Measurements from ENCODE around the gene MACC1.

Gene MACC1

DNA sequence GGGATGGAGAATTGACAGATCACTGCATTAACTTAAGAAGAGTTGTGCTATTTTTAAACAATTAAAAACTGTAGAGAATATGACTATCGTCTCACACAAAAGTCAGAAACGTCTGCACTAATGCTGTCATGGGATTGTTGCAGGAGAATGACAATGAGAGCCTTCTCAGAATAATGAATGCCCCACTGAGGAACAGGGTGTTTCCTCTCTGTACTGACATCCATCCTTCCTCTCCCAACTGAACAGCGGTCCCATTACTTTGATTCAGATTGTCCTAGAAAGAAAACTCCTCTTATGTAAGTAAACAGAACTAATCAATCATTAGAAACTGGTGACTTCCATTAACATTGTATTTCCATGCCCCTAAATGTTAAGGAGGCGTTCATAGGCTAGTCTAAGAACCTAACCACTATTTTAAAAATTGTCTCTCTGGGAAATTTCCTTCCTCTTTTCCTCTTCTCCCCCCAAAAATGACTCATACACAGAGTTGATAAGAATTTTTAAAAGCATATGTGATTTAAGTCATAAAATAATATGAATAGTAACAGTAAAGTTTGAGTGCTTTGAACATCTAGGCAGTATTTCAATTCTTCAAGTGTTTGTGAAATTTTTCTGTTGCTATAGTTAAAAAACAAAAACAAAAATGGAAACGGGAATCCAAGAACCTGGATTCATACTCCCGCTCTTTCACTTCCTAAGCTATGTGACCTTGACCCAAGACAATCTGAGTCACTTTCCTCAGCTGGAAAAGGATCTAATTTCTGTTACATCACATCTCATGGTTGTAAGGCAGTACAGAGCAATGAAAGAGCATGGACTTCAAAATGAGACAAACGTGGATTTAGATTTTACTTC, 12.7 kb upstream of the MACC1 start:
- DNase-seq (ENCODE audit: low read depth in 2 of 2), result no peak

DNA sequence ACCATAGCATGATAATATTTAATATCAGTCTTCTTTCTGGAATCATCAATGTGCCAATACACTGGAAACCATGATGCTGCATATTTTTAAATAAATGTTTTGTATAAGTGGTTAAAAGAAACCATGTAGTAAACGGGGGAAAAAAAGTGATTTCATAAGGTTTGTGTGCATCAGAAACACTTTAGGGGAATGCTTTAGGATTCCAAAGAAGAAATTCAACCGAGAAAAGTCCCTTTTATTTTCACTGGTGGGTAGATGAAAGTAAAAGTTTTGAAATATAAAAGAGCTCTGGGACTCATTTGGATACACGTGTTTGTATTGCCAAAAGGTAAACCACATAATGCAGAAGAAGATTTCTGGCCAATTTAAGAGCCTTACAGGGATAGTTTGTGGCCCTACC, 11.9 kb upstream of the MACC1 start:
- DNase-seq (ENCODE audit: low read depth in 2 of 2), result no peak

DNA sequence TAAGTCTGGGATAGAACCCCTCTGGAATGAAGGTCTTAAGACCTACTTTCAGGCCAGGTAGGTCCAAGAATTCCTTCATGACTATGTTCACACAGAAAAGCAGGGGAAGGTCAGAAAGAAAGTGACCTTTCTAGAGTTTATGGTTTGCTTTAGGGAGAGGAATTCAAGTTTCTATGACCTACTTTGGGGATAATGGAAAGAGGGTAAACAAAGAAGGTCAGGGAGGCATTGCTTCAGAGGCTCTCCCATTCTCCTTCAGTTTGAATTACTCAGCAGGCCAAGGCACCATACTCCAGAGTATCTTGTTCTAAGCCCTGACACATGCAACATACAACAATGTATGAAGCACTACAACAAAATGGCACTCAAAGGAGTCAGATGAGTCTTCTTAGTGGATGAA, 11.5 kb upstream of the MACC1 start:
- no peak for DNase-seq (ENCODE audit: low read depth in 2 of 2)

DNA sequence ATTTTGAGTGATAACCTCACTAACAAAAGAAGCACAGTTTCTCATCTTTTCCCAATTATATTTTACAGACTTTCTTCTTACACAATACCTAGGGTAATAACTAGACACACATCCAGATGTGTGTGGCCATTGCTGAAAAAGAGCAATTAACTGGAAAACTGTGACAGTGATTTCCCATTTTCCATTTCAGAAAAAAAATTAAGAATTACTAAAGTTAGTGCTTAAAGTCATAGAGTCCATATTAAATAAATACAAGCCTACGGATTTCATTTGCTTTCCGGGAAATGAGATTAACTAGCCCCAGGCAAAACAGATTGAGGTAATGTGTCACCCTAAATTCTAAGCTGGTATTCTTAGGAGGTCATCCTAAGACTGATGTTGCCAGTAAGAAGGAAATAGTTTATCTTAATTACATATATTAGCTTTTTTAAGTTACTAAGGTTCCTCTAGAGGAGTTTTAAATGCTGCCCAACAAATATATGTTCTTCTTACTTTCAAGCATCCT, 10.2 kb upstream of the MACC1 start:
- DNase-seq (ENCODE audit: low read depth in 2 of 2), result no peak

DNA sequence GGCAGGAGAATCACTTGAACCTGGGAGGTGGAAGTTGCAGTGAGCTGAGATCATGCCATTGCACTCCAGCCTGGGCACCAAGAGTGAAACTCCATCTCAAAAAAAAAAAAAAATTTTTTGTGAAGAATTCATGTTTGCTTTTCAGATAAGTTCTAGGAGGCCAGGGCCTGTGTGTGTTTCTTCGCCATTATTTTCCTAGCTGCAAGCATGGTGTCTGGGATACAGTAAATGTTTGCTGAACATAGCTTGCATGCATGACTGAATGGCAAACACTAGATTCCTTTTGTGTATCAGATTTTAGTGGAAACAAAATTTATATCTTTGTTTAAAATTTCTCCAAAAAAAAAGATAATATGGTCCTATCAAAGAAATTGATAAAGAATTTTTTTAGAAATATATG, 9.7 kb upstream of the MACC1 start:
- no peak for DNase-seq (ENCODE audit: low read depth in 2 of 2)

DNA sequence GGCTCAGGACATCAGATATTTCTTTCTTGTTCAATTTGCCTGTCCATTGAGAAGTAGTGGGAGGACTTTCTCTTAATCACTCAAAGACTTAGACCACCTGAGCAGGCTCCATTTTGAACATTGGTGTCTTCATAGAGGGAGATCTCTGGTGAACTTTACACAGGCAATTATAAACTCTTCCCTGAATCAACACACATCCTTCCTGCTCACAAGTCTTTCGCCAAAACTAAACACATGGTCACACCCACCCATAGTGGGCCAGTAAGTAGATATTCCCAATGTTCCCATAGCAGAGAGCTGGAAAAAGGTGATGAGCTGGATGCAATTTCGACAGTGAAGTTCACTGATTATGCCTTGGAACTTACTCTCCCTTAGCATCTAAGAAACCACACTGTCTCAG, 8.2 kb upstream of the MACC1 start:
- no peak for DNase-seq (ENCODE audit: low read depth in 2 of 2)

DNA sequence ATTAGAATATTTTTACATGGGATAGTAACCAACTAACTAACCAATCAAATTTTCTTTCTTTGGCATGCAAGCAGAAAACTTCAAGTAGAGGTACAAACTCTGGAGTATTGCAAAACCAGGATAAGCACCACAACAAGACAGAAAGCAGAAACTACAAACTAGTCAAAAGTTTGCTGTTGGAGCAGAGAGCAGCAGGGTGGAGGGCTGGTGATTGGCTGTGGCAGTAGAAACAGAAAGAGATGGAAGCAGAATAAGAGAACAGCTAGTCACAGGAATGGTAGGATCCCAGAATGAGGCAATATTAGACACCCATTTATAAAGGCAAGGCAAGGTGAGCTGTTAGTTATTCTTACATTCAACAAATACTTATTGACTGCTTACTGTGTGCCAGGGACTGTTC, 6.8 kb upstream of the MACC1 start:
- DNase-seq (ENCODE audit: low read depth in 2 of 2), result no peak

DNA sequence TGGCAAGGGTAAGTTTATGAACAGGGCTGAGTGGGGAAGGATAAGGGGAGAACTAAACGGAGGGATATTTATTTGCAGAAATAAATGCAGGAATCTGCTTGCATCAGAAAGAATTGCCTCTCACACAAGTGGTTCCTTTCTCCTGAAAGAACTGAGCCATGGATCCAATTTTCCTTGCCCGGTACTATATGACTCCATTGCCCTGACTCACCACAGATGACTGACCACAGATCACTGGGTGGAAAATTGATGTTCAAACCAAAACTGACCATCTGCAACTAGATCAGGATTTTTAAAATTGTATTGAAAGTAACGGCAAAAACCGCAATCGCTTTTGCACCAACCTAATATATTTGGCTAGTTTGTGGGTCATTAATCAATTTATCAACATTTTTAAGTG, 6.2 kb upstream of the MACC1 start:
- no peak for DNase-seq (ENCODE audit: low read depth in 2 of 2)

DNA sequence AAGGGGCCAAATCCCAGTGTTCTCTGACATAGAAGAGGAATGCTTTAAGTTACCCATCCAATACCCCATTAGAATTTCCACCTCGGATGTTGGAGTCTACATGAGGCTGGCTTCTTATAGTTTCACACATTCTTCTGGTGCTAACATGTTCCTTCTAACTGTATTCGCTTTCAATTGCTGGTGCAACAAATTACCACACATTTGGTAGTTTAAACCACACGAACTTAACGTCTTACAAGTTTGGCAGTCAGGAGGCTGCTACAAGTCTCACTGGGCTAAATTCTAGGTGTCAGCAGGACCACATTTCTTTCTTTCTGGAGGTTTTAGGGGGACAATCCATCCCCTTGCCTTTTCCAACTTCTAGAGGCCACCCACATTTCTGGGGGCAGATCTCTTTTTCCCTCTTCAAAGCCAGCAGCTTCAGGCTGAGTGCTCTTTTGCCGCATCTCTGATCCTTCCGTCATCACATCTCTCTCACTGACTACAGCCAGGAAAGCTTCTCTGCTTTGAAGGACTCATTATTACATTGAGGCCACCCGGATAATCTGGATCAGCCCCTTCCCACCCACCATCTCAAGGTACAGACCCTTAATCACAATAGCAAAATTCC, 5.1 kb upstream of the MACC1 start:
- DNase-seq (ENCODE audit: low read depth in 2 of 2), result no peak

DNA sequence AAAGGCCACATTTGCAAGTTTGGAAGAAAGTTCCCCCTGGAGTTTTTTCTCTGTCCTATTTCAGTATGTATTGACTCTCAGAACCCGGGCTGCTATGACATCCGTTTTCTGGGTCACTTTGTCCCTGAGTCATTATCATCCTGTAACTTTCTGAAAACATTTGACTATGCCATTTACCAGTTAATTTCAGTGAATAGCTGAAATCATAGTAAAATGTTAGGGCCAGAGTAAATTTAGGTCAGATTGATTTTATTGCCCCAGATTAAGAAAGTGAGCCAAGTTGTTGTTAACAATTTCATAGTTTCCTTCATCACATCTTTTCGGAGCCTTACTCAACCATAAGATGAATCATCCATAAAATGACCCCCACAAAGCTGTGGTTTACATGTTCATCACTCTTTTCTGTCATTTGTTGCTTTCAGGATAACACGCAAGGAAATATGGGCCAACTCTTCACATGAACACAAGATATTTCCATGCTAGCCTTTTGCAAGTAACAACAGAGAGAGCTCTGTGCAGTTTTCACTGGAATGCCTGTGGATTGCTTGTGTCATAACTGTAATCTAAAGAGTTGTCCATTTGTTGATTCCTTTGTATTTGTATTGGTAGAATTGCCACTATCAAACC, 3.9 kb upstream of the MACC1 start:
- DNase-seq (ENCODE audit: low read depth in 2 of 2), result no peak

DNA sequence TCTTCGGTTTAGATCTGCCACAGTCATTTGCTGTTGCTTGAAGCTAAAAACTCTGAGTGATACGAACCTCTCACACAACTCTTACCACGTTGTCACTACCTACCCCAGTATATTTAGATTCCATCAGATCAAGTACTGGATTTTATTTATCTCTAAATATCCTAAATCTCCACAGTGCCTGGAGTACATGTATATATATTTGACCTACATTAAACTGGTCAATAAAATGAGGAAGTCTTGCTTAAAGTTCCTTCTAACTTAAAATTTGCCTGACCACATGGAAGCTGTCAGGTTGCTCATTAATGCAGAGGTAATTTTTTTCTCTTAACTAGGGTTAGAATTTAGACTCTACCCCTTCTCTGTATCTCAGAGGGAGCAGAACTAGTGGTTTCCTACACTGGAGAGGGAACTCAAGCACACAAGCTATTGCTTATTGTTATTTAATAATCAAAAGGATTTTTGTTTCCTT, 3.1 kb upstream of the MACC1 start:
- DNase-seq (ENCODE audit: low read depth in 2 of 2), result no peak

DNA sequence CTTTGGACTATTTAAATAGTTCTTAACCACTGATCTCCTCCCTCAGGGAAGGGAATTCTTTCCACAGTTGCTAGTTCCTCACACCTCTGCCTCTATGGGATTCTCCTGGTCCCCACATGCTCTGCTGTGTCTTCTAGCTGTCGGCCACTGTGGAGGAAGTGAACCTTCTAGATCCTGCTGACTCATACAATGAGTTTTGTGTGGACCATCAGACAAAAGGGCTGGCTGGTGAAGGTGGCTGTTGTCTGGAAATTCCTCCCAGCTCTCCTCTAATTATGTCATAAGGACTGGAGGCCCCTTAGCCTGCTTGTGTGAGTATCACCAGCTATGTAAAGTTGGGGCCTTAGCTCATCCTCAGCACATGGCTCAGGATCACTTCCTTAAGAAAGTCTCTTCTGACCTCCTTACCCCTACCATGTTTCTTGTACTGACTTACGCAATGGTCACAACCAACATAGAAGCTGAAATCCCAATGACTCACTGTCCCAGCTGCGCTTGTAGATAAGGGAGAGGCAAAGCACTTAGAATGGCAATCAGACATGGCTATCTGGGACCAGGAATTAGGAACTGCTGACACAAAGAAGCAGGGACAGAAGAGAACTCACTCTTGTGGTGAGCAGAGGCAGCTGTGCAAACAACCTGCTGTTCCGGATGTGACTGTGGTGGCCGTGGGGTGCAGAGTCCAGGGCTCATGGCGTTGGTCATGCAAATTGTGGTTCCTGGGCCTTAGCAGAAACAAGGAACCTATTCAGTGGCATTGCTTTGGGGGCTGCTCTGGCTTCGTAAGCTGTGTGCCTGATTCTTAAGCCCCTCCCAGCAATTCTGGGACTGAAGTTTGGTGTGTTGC, 2.5 kb upstream of the MACC1 start:
- peak; percentile 7 to 12 for DNase-seq (ENCODE audit: low read depth in 2 of 2)

DNA sequence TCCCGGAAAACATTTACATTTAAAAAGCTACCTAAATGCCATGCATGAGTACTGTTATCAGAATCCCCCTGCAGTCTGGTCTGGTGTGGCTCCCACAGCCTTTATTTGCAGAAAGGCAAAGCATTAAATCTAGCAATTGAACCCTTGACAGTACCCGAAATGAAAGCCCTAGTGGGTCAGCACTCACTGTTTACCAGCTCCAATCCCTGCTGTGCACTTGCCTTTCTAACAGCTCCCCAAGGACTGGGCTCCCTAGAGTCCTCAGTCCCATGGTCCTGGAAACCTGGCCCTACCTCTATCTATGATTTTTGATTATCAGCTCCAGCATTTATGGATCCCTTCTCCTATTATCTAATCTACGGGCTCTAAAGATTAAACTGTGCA, 1.9 kb upstream of the MACC1 start:
- DNase-seq (ENCODE audit: low read depth in 2 of 2), result no peak

DNA sequence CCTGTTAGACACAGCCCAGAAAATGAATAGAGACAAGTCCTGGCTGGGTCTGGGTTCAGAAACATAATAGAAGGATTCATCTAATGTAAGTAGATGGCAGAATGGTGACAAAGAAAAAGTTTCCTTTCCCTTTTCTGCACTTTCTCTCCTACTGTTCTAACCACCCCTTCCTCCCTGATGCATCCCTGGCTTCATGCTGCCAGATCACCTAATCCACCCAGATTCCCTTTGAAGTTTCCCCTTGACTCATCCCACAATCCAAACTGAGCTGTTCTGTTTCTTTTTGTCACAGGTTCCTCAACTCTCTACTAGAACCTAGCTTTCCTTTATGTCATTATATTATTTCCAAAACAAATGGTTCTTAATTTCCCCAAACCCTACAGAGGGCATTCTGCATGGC, 1.1 kb upstream of the MACC1 start:
- no peak for DNase-seq (ENCODE audit: low read depth in 2 of 2)

DNA sequence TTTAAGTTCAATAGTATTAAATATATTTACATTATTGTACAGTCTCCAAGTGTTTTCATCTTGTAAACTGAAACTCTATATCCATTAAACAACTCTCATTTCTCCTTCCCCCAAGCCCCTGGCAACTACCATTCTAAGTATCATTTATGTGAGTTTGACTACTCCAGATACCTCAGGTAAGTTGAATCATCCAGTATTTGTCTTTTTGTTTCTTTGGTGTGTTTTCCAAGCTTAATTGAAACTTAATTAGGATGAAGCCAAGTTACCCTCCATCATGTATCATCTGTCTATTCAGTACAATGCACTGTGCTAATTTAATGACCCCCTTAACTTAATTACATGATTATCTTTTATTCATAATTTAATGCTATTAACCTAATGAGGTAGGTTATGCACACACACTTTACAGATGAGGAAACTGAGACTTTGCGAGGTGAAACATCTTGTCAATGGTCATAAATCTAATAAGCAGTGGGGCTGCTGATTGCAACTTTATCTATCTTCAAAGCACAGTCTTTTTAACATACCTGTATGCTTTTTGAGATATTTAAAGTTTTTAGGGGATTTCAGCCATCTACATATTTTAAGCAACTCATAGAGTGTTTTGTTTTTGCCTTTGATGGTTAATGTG, 663 bp downstream of the MACC1 start:
- DNase-seq (ENCODE audit: low read depth in 2 of 2), result no peak

DNA sequence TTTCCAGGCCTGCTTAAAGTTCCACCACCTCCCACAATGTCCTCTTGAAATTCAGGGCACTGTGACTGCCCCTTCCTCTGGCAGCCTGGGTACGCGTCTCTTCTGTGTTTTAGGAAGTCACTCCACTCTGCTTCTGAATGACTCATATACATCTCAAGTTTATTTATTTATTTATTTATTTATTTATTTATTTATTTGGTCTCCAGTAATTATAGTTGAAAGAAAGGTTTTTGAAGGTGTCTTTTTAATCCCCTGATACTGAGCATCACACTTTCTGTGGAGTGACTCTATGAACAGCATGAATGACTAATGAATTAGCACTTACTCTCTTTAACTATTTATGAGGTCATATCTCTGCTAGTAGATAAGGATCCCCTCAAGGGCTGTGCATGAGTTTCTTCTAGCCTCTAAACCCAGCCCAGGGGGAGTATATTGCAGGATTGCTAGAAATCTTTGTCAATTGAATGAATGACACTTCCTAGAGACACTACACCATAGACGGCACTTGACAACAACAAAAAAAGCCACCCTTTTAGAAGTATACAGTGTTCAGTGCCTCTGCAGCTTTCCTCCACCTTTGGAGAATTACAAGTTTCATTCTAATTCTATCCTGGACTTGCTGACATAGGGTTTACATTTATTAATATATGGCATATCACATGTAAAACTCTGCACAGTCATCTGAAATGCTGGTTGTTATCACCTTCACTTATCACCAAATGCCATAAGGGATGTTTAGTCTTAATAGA, 2.1 kb downstream of the MACC1 start:
- DNase-seq (ENCODE audit: low read depth in 2 of 2), result no peak

DNA sequence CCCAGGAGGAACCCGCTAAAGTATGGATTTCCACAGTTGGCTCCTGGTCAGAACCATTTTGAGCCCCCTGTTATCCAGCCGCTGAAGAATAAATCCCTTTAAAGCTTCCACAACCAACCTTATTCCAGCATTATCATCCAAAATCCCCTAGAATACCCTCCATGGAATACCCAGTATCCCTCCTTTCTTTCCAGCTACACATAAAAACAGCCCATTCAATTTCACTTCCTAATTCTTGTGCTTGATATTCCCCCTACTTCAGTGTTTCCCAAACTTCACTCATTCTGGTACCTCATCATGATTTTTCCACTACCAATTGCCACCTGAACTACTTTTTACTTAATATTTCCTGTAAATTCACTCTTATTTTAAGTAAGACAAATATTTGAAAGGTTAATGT, 3.1 kb downstream of the MACC1 start:
- DNase-seq (ENCODE audit: low read depth in 2 of 2), result no peak

DNA sequence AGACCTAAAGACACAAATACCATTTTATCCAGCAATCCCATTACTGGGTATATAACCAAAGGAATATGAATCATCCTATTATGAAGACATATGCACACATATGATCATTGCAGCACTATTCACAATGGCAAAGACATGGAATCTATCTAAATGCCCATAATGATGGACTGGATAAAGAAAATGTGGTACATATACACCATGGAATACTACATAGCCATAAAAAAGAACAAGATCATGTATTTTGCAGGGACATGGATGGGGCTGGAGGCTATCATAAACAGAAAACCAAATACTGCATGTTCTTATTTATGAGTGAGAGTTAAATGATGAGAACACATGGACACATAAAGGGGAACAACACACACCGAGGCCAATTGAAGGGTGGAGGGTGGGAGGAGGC, 3.8 kb downstream of the MACC1 start:
- DNase-seq (ENCODE audit: low read depth in 2 of 2), result no peak

DNA sequence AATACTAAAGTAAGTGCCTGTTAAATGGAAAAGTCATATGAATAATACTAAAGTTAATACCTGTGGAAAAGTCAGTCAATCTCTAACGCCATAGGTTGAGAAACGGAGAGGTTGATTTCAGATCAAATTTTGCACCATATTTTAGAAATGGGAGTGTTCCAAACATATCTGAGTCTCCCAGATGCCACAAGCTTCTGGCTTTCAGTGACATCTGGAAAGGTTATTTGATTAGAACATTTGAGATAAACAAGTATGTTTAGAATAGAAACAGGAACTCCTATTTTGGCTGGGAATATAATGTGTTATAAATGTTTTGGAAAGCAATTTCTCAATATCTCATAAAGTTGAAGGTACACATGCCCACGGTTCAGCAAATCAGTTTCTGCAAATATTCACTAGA, 5.8 kb downstream of the MACC1 start:
- no peak for DNase-seq (ENCODE audit: low read depth in 2 of 2)

DNA sequence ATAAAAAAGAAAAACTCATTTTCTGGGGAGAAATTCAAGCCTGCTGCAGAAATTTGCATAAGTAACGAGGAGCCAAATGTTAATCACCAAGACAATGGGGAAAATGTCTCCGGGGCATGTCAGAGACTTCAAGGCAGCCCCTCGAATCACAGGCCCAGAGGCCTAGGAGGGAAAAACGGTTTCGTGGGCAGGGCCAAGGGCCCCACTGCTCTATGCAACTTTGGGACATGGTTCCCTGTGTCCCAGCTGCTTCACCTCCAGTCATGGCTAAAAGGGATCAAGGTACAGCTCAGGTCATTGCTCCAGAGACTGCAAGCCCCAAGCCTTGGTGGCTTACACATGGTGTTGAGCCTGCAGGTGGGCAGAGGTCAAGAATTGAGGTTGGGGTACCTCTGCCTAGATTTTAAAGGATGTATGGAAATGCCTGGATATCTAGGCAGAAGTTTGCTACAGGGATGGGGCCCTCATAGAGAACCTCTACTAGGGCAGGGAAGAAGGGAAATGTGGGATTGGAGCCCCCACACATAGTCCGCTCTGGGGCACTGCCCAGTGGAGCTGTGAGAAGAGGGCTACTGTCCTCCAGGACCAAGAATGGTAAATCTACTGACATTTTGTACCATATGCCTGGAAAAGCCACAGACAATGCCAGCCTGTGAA, 8.4 kb downstream of the MACC1 start:
- no peak for DNase-seq (ENCODE audit: low read depth in 2 of 2)

All from stimulated activated CD8-positive, alpha-beta memory T cell treated with anti-CD3 and anti-CD28 coated beads, Interleukin-7, amount 100 ng/mL, for 4 hours (primary cell).